ENCODE results near the gene POLR3E.
A peak's percentile ranks its signal among the peaks of the same experiment; 100 is the strongest.

The POLR3E gene

GRCh38 chr16:22317001-22317530 lies 19.9 kb downstream of the POLR3E start:
- DNase-seq, result no peak

GRCh38 chr16:22317625-22318024 lies 20.4 kb downstream of the POLR3E start:
- DNase-seq, result no peak

GRCh38 chr16:22318690-22319358 lies 21.6 kb downstream of the POLR3E start:
- peak; percentile 41 to 65 for DNase-seq

- DNase-seq, result no peak
These were observed 23.5 kb downstream of the POLR3E start for GRCh38 chr16:22320572-22321339.

GRCh38 chr16:22321340-22322001 lies 24.3 kb downstream of the POLR3E start:
- peak; percentile 60 to 69 for DNase-seq

GRCh38 chr16:22322021-22322471 lies 24.8 kb downstream of the POLR3E start:
- DNase-seq, result no peak

- no peak for DNase-seq
These were observed 25.5 kb downstream of the POLR3E start for GRCh38 chr16:22322741-22323140.

- DNase-seq, result no peak
These were observed 26.2 kb downstream of the POLR3E start for GRCh38 chr16:22323173-22323958.

- DNase-seq, result no peak
These were observed 27.0 kb downstream of the POLR3E start for GRCh38 chr16:22323959-22324786.

- no peak for DNase-seq
These were observed 27.8 kb downstream of the POLR3E start for GRCh38 chr16:22324787-22325597.

GRCh38 chr16:22325598-22326368 lies 28.6 kb downstream of the POLR3E start:
- no peak for DNase-seq

GRCh38 chr16:22326369-22326652 lies 29.1 kb downstream of the POLR3E start:
- DNase-seq, result no peak

GRCh38 chr16:22326771-22327445 lies 29.7 kb downstream of the POLR3E start:
- DNase-seq, result no peak

- DNase-seq, result no peak
These were observed 30.2 kb downstream of the POLR3E start for GRCh38 chr16:22327446-22327775.

GRCh38 chr16:22328081-22328725 lies 31.0 kb downstream of the POLR3E start:
- DNase-seq, result no peak

GRCh38 chr16:22329199-22329695 lies 32.0 kb downstream of the POLR3E start:
- DNase-seq, result no peak

- no peak for DNase-seq
These were observed 33.1 kb downstream of the POLR3E start for GRCh38 chr16:22330326-22330725.

- no peak for DNase-seq
These were observed 36.3 kb downstream of the POLR3E start for GRCh38 chr16:22333457-22333994.
